Esophagus squamous epithelium (tissue), 5 donors: ENCODE data around the gene PAX3. TPM values are rescaled to one million over a fixed set of nuclear protein-coding genes. Genes with fewer than 3 reads are reported as not detected.

ENCODE experiments used
- DNase-seq: peaks from one replicate; lab custom pipeline; 2025; lab: John Stamatoyannopoulos, UW
- H3K27ac ChIP-seq, 4 donors: fragments of 200-600 bp; sonication (generic); one replicate each; pipeline ENCODE4 v1.5.1; 2016 to 2019; ENCODE audit warnings: mild to moderate bottlenecking in 1 of 4
- H3K27me3 ChIP-seq, 4 donors: fragments of 200-600 bp; sonication (generic); 1 replicate in 3 of 4; 2 replicates in 1 of 4; pipeline versions ENCODE4 v1.5.1 to v1.6.0; 2017 to 2021; ENCODE audit warnings: antibody characterized with exemption in 1 of 4
- H3K36me3 ChIP-seq, 3 donors: fragments of 200-600 bp; sonication (generic); one replicate each; pipeline ENCODE4 v1.5.1; 2016 to 2019
- H3K4me1 ChIP-seq, 3 donors: fragments of 200-600 bp; sonication (generic); one replicate each; pipeline ENCODE4 v1.5.1; 2017 to 2019
- H3K4me3 ChIP-seq, 4 donors: fragments of 200-600 bp; sonication (generic); 1 replicate in 3 of 4; 2 replicates in 1 of 4; pipeline ENCODE4 v1.5.1; 2016 to 2019; ENCODE audit warnings: mild to moderate bottlenecking in 2 of 4, moderate library complexity in 1 of 4
- H3K9me3 ChIP-seq, 3 donors: fragments of 200-600 bp; sonication (generic); one replicate each; pipeline ENCODE4 v1.5.1; 2016 to 2019
- CTCF ChIP-seq, 6 experiments: fragments of 450-650 bp in 4 of 6; fragments of 200-600 bp in 2 of 6; sonication (generic) in 2 of 6; IDR thresholded peaks; one replicate each; pipeline ENCODE4 v1.5.1; 2016 to 2019; ENCODE audit warnings: antibody characterized with exemption in 6 of 6, mild to moderate bottlenecking in 4 of 6, moderate library complexity in 4 of 6
- POLR2A ChIP-seq, 4 donors: fragments of 450-650 bp; IDR thresholded peaks; one replicate each; pipeline ENCODE4 v1.6.1; 2017; ENCODE audit warnings: antibody characterized with exemption in 4 of 4, mild to moderate bottlenecking in 4 of 4, moderate library complexity in 3 of 4
- WGBS, 2 donors: methylation state at CpG; one replicate each; pipeline ENCODE4 v1.1.5; 2018; 5-methylcytosine and 5-hydroxymethylcytosine counted together
- intact Hi-C: fragments of 100-400 bp; cut with DNase I; formaldehyde crosslinking; loops from one replicate; pipeline ENCODE4 v1.15.0; 2022
- total RNA-seq, 4 donors: library from RNA; depleted of rRNA; stranded (reverse); fragments of >200 nt; gene quantifications; one replicate each; pipeline ENCODE4 v1.1.0, GENCODE V29; 2016
- donor health status: DM: yes; HTN: yes; CAD: no.

Gene PAX3
- total RNA-seq, 4 donors from 2014 or later, result not detected

- H3K36me3 ChIP-seq, result no peaks in the 10 kb centered on the region
- no peaks in the 10 kb centered on the region for H3K9me3 ChIP-seq
- H3K4me1 ChIP-seq, result peaks cover 0 to 17% (median 0%) of the 10 kb centered on the region in 3 donors
- TF ChIP-seq POLR2A (IDR thresholded peaks at IDR 0.05) (no peak), CTCF (IDR thresholded peaks at IDR 0.05) (no peak)
- no peak overlapping the region for H3K4me3 ChIP-seq
- intact Hi-C loops, result no loop called here
- H3K27me3 ChIP-seq, result peaks cover 18 to 100% (median 57%) of the 10 kb centered on the region in 4 donors
- no peak overlapping the region for H3K27ac ChIP-seq
- DNase-seq, result no peak
- WGBS, 2 donors, result 31 to 34% methylated on average over 30 of the region's 30 CpGs
These were observed 9.3 kb downstream of the PAX3 start for GRCh38 chr2:222289278-222290160.

GRCh38 chr2:222288590-222289277 lies 10.1 kb downstream of the PAX3 start:
- no peak for TF ChIP-seq CTCF (IDR thresholded peaks at IDR 0.05)
- H3K27me3 ChIP-seq, result peaks cover 18 to 100% (median 49%) of the 10 kb centered on the region in 4 donors
- 16 to 25% methylated on average over 8 of the region's 8 CpGs for WGBS, 2 donors
- no peak overlapping the region for H3K27ac ChIP-seq
- no peak overlapping the region for H3K4me3 ChIP-seq
- peaks cover 0 to 12% (median 0%) of the 10 kb centered on the region in 3 donors for H3K4me1 ChIP-seq
- H3K36me3 ChIP-seq, result no peaks in the 10 kb centered on the region
- intact Hi-C loops, result no loop called here
- DNase-seq, result no peak
- no peaks in the 10 kb centered on the region for H3K9me3 ChIP-seq

- Histone ChIP-seq H3K4me3 (no peak overlapping the region), H3K27me3 (peaks cover 16 to 100% (median 46%) of the 10 kb centered on the region in 4 donors)
- TF ChIP-seq CTCF (IDR thresholded peaks at IDR 0.05) (no peak), POLR2A (IDR thresholded peaks at IDR 0.05) (no peak)
These were observed 10.8 kb downstream of the PAX3 start for GRCh38 chr2:222287862-222288479.

GRCh38 chr2:222284466-222284865 lies 14.3 kb downstream of the PAX3 start:
- WGBS, 2 donors, result 25 to 34% methylated on average over 3 of the region's 3 CpGs
- no peak for DNase-seq
- H3K36me3 ChIP-seq, result no peaks in the 10 kb centered on the region
- H3K4me3 ChIP-seq, result no peak overlapping the region
- peaks cover 3 to 84% (median 23%) of the 10 kb centered on the region in 4 donors for H3K27me3 ChIP-seq
- TF ChIP-seq CTCF (IDR thresholded peaks at IDR 0.05) (no peak), POLR2A (IDR thresholded peaks at IDR 0.05) (no peak)
- no peaks in the 10 kb centered on the region for H3K4me1 ChIP-seq
- intact Hi-C loops, result no loop called here
- H3K9me3 ChIP-seq, result no peaks in the 10 kb centered on the region
- H3K27ac ChIP-seq, result no peak overlapping the region

More at GRCh38 chr2:222287862-222288479, 10.8 kb downstream of the PAX3 start:
- no peaks in the 10 kb centered on the region for H3K9me3 ChIP-seq
- H3K4me1 ChIP-seq, result peaks cover 0 to 12% (median 0%) of the 10 kb centered on the region in 3 donors
- WGBS, 2 donors, result 32 to 35% methylated on average over 4 of the region's 4 CpGs
- H3K36me3 ChIP-seq, result no peaks in the 10 kb centered on the region
- intact Hi-C loops, result no loop called here
- DNase-seq, result no peak
- no peak overlapping the region for H3K27ac ChIP-seq
